GM12878 (cell line): ENCODE data around the gene NUPR1.

Experiments used
- BCL3 ChIP-seq: IDR thresholded peaks from 2 replicates; pipeline ENCODE4 v1.6.1; 2011; ENCODE audit warnings: borderline replicate concordance, low read depth, mild to moderate bottlenecking, moderate library complexity, low read length; ENCODE audit not compliant: insufficient read depth, poor library complexity, severe bottlenecking
- CTCF ChIP-seq, 3 experiments: IDR thresholded peaks in 2 of 3; conservative IDR thresholded peaks in 1 of 3; 2 replicates each; pipeline ENCODE4 v1.5.1; 2011; ENCODE audit warnings: low read depth in 3 of 3, low read length in 3 of 3, mild to moderate bottlenecking in 3 of 3, control low read depth in 2 of 3, moderate library complexity in 2 of 3, inconsistent platforms in 1 of 3, mixed read lengths in 1 of 3; ENCODE audit not compliant: control insufficient read depth in 2 of 3, insufficient read depth in 1 of 3; ENCODE audit errors: extremely low read depth in 1 of 3
- ELK1 ChIP-seq: IDR thresholded peaks from 2 replicates; pipeline ENCODE4 v1.6.1; 2012; ENCODE audit warnings: low read depth, low read length, improper control_type of control experiment
- EP300 ChIP-seq, 2 experiments: fragments of 150-350 bp in 1 of 2; IDR thresholded peaks; 2 replicates each; pipeline ENCODE4 v1.6.1; 2011 to 2012; ENCODE audit warnings: low read depth in 2 of 2, low read length in 2 of 2, borderline replicate concordance in 1 of 2, improper control_type of control experiment in 1 of 2, inconsistent platforms in 1 of 2; ENCODE audit not compliant: control insufficient read depth in 1 of 2
- EZH2 ChIP-seq: IDR thresholded peaks from 2 replicates; pipeline ENCODE4 v1.6.1; 2012; ENCODE audit warnings: low read depth, mild to moderate bottlenecking, control low read depth, inconsistent platforms, low read length, borderline replicate concordance; ENCODE audit not compliant: control insufficient read depth
- FOXM1 ChIP-seq: IDR thresholded peaks from 2 replicates; pipeline ENCODE4 v1.6.1; 2012; ENCODE audit warnings: low read depth, mild to moderate bottlenecking, inconsistent platforms, low read length, moderate library complexity
- JUNB ChIP-seq: IDR thresholded peaks from 2 replicates; pipeline ENCODE4 v1.6.1; 2016; ENCODE audit warnings: antibody characterized with exemption, mild to moderate bottlenecking
- NRF1 ChIP-seq: conservative IDR thresholded peaks from 2 replicates; pipeline ENCODE4 v1.6.1; 2011; ENCODE audit warnings: mild to moderate bottlenecking, low read depth, low read length, improper control_type of control experiment
- ZBTB4 ChIP-seq: fragments of 450-650 bp; formaldehyde crosslinking; IDR thresholded peaks from 2 replicates; pipeline ENCODE4 v1.4.0; 2022; ENCODE audit warnings: mild to moderate bottlenecking, moderate library complexity
- ZNF207 ChIP-seq: fragments of 450-650 bp; IDR thresholded peaks from 2 replicates; pipeline ENCODE4 v1.6.1; 2014; ENCODE audit warnings: antibody characterized with exemption, mild to moderate bottlenecking, borderline replicate concordance

GRCh38 chr16:28542646-28543045 lies 3.9 kb upstream of the NUPR1 start:
- TF ChIP-seq EZH2 (no peak), ELK1 (no peak), CTCF (IDR thresholded peaks at IDR 0.05 in 2 of 3, conservative IDR thresholded peaks at IDR 0.05 in 1 of 3; ENCODE audit: control insufficient read depth in 2 of 3, extremely low read depth in 1 of 3, insufficient read depth in 1 of 3, low read depth in 3 of 3, low read length in 3 of 3) (no peak), FOXM1 (no peak), JUNB (no peak), EP300 (IDR thresholded peaks at IDR 0.05; ENCODE audit: borderline replicate concordance in 1 of 2, control insufficient read depth in 1 of 2, low read depth in 2 of 2, low read length in 2 of 2) (no peak), NRF1 (no peak), ZBTB4 (CRISPR knock-in tag) (no peak), BCL3 (no peak), ZNF207 (no peak)
